GM15510 (cell line): ENCODE results near the gene UGCG.

Source experiments
- POLR2A ChIP-seq: IDR thresholded peaks from 3 replicates; pipeline ENCODE4 v1.6.1; 2011; ENCODE audit warnings: borderline replicate concordance; ENCODE audit not compliant: insufficient read length; ENCODE audit errors: extremely low read depth

UGCG gene

GRCh38 chr9:111978616-111979015 lies 82.0 kb downstream of the UGCG start:
- no peak for TF ChIP-seq POLR2A

- TF ChIP-seq POLR2A = no peak
Observed at GRCh38 chr9:111979561-111979960, 82.9 kb downstream of the UGCG start.

- TF ChIP-seq POLR2A = no peak
Observed at GRCh38 chr9:111980398-111980797, 83.8 kb downstream of the UGCG start.

- no peak for TF ChIP-seq POLR2A
Observed at GRCh38 chr9:111983484-111983908, 86.9 kb downstream of the UGCG start.

- peak; percentile 18 for TF ChIP-seq POLR2A
Observed at GRCh38 chr9:111984086-111984802, 87.6 kb downstream of the UGCG start.
